Measurements from ENCODE around the gene PRDM15.

The PRDM15 gene

DNA sequence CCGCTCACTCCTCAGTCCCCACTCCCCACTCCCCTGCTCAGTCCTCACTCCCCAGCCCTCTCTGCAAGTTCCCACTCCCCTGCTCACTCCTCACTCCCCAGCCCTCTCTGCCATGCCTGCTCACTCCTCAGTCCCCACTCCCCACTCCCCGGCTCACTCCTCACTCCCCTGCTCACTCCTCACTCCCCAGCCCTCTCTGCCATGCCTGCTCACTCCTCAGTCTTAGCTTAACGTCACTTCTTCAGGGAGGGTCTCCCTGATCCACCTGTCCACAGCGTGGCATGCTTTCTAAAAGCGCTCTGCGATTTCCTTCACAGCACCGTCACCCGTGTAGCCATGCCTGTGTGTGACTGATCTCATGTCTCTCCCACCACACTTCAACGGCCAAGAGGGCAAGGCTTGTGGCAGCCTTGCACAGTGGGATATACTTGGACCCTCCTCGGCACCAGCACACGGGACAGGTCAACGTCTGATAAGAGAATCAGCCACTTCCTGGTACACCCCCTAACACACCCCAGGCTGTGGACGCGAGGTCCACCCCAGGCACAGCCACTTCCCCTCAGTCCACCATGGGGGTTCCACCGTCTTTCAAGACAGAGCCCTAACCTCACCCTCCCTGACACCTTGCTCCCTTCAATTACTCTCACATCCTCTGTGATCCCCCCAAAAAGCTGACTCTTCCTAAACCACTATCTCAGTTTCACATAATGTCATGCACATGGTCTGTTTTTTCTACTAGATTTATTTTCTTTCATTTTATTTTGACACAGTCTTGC is 14.0 kb downstream of the PRDM15 start:
- no peak overlapping the region for H3K4me3 ChIP-seq (ENCODE audit: low read depth, low read length)

DNA sequence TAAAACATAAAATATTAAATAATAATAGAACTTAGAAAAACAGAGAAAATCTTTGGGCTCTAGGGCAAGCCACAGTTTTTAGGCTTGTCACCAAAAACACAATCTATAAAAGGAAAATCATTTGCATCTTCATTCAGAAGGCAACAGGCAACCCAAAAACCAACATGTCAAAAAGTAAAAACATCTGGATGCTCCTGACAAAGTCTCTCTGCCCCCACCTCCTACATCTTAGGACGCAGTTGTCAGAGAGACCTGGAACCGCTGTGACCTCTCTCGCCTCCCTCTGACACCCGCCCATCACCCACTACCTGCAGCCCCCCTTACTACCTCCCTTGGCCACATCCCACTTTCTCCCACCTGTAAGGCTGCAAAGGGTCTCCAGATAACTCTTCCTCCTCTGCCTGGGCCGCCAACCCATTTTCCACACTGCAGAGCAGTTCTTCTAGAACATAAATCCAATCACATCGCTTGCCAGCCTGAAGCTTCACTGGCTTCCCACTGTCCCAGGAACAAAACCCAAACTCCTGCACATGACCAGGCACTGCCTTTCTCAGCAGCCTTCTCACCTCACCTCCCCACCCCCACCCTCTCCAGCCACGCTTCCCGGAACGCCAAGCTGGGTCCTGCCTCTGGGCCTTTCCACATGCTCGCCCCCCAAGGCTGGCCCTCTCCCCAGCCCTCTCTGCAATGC is 14.7 kb downstream of the PRDM15 start:
- H3K4me3 ChIP-seq (ENCODE audit: low read depth, low read length): no peak overlapping the region
- ChIA-PET CTCF (no interaction called here), POLR2A (no interaction called here)
- TF ChIP-seq, protein P1, sequence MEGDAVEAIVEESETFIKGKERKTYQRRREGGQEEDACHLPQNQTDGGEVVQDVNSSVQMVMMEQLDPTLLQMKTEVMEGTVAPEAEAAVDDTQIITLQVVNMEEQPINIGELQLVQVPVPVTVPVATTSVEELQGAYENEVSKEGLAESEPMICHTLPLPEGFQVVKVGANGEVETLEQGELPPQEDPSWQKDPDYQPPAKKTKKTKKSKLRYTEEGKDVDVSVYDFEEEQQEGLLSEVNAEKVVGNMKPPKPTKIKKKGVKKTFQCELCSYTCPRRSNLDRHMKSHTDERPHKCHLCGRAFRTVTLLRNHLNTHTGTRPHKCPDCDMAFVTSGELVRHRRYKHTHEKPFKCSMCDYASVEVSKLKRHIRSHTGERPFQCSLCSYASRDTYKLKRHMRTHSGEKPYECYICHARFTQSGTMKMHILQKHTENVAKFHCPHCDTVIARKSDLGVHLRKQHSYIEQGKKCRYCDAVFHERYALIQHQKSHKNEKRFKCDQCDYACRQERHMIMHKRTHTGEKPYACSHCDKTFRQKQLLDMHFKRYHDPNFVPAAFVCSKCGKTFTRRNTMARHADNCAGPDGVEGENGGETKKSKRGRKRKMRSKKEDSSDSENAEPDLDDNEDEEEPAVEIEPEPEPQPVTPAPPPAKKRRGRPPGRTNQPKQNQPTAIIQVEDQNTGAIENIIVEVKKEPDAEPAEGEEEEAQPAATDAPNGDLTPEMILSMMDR (IDR thresholded peaks at IDR 0.05; ENCODE audit: insufficient read depth, low read length, missing control alignments): no peak
- no peak for DNase-seq (ENCODE audit: low read depth, low spot score)

More for the DNA sequence above, 14.0 kb downstream of the PRDM15 start:
- ChIA-PET CTCF (interaction anchor here (3.1 kb wide), 1 partner anchor 252 kb away, joined by 12 read pairs; no protein-coding TSS in a partner anchor), POLR2A (no interaction called here)
- TF ChIP-seq, protein P1 (IDR thresholded peaks at IDR 0.05; ENCODE audit: insufficient read depth, low read length, missing control alignments): no peak
- DNase-seq (ENCODE audit: low read depth, low spot score): no peak

DNA sequence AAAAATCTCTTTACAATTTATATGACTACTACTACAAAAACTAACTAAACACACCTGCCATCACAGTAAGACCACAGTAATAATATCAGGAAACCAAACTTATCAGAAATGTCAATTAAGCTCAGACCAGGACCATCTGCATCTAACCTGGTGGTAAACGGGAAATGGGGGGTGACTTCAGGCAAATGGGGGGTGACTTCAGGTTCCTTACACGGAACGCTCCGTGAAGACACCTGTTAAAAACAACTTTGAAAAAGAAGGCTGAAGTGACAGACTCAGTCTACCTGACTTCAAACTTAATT is 15.8 kb downstream of the PRDM15 start:
- POLR2A ChIA-PET: no interaction called here
- H3K4me3 ChIP-seq (ENCODE audit: low read depth, low read length): no peak overlapping the region
- TF ChIP-seq, protein P1 (IDR thresholded peaks at IDR 0.05; ENCODE audit: insufficient read depth, low read length, missing control alignments): no peak
- CTCF ChIA-PET: interaction anchor here (0.8 to 1.8 kb wide), 2 partner anchors 250 to 254 kb away, joined by 4 to 8 read pairs; no protein-coding TSS in a partner anchor
- no peak for DNase-seq (ENCODE audit: low read depth, low spot score)

DNA sequence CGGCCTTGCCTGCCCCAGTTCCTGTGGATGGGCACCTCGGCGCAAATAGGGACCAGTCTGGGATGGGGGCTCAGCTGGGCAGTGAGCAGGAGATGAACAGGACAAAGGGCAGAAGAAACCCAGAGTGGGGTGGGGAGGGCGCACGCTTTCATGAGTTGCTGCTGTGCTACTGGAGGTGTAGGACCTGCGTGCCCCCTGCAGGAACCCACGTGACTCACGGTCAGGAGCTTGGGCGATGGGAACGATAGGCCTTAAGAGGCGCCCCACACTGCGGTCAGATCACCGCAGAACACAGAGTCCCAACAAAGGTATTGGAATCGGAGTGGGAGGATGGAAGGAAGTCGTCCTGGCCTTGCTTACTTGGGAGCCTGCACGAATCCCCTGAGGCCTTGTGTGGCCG is 17.2 kb downstream of the PRDM15 start:
- ChIA-PET CTCF (interaction anchor here (1.3 to 1.5 kb wide), 2 partner anchors 16 to 46 kb away, joined by 4 read pairs; no protein-coding TSS in a partner anchor), POLR2A (no interaction called here)
- TF ChIP-seq, protein P1 (IDR thresholded peaks at IDR 0.05; ENCODE audit: insufficient read depth, low read length, missing control alignments): no peak
- no peak for DNase-seq (ENCODE audit: low read depth, low spot score)
- H3K4me3 ChIP-seq (ENCODE audit: low read depth, low read length): no peak overlapping the region

DNA sequence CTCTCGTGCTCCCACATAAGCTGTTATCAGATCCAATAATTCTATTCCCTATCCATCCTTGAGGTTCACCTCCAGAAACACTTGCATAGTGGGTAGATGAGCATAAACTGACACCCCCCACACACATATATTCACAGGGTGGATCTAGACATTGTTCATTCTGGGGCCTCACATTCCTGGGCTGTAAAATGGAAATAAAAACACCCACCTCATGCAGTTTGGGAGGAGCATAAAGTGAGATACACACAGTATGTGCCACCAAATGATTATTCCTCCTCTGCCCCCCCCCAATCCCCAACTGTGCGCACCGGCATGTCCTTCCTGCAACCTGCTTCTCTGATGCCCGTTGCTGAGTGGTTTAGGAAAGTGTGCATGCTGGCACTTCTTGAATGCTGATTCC is 17.9 kb downstream of the PRDM15 start:
- TF ChIP-seq, protein P1 (IDR thresholded peaks at IDR 0.05; ENCODE audit: insufficient read depth, low read length, missing control alignments): no peak
- DNase-seq (ENCODE audit: low read depth, low spot score): no peak
- ChIA-PET POLR2A (no interaction called here), CTCF (interaction anchor here (1.3 to 1.5 kb wide), 2 partner anchors 17 to 45 kb away, joined by 4 read pairs; no protein-coding TSS in a partner anchor)
- H3K4me3 ChIP-seq (ENCODE audit: low read depth, low read length): no peak overlapping the region

DNA sequence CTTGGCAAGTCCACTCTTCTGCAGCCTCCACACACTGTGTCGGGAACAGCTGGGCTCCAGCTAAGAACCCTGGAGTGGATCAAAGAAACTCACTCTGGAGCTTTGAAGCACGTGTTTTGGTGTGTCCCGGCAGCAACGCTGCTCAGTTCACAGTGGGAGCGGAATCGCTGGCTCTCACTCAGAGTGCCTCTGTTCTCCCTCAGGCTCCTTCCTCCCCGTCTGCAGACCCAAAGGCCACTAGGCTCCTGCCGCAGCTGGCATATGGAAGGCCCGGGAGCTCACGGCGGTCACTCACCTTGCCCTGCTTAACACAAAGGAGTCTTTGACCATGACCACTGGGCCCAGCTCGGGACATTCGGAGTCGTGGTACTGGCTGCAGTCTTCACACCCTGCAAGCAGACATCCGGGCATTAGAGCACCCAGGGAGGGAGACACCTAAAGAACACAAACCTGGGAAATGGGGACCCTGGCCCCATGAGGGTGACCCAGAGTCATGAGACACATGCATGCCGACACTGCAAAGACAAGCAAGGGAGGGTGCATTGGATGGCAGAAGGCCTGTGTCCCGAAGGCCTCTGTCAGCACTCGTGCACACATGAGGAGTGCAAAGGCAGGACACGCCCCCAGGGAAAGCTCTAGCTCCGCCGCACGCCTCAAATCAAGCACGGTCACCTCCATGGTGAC is 19.7 kb downstream of the PRDM15 start:
- no peak for DNase-seq (ENCODE audit: low read depth, low spot score)
- H3K4me3 ChIP-seq (ENCODE audit: low read depth, low read length): no peak overlapping the region
- ChIA-PET CTCF (interaction anchor here (1.2 to 1.5 kb wide), 2 partner anchors 12 to 25 kb away, joined by 4 read pairs; no protein-coding TSS in a partner anchor), POLR2A (no interaction called here)
- TF ChIP-seq, protein P1 (IDR thresholded peaks at IDR 0.05; ENCODE audit: insufficient read depth, low read length, missing control alignments): no peak

All from AG04449 (cell line).